HG03442 (cell line): ENCODE results near the gene CDSN.
"Not testable (repeated sequence)": the region's sequence is repeated elsewhere in the genome, so short reads cannot be mapped to it uniquely, and the experiment has no call there.

Source experiments
- ATAC-seq: cut with Tn5 transposase; IDR thresholded peaks from one replicate; pipeline ENCODE4 v1.9.1; 2021; ENCODE audit warnings: mild to moderate bottlenecking, moderate library complexity; ENCODE audit not compliant: unreplicated experiment

CDSN gene

GRCh38 chr6:31090973-31091364 lies 29.3 kb downstream of the CDSN start:
- ATAC-seq, result no peak

- no peak for ATAC-seq
These were observed 29.8 kb downstream of the CDSN start for GRCh38 chr6:31090275-31090972.

GRCh38 chr6:31087494-31088089 lies 32.7 kb downstream of the CDSN start:
- ATAC-seq, result no peak

GRCh38 chr6:31086788-31087440 lies 33.3 kb downstream of the CDSN start:
- no peak for ATAC-seq

DNA sequence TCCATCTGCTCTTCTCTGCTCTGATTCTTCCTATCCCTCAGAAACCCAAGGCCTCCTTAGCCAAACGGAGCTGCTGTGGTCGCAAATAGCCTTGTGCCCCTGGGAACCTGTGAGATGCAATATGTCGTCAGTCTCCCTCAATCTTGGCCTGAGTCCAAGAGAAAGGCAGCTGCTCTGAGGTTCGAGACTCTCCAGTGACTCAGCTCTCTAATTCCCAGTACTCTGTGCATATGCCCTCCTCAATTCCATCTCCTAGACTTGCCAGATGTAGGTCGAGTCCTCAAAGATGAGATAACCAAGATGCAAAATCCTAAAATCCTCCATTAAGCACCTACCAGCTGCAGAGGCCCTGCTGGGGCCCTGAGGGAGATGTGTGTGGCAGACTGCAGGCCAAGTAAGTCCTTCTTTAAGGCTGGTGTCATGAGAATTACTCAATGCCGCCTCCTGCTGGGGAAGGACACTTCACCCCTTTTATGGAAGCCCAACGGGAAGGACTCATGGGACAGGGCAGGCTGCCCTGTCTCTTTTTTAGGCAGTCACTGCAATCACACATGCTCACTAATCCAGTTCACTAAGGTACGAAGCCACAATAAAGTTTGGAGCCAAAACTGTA lies 36.4 kb downstream of the CDSN start:
- no peak for ATAC-seq

DNA sequence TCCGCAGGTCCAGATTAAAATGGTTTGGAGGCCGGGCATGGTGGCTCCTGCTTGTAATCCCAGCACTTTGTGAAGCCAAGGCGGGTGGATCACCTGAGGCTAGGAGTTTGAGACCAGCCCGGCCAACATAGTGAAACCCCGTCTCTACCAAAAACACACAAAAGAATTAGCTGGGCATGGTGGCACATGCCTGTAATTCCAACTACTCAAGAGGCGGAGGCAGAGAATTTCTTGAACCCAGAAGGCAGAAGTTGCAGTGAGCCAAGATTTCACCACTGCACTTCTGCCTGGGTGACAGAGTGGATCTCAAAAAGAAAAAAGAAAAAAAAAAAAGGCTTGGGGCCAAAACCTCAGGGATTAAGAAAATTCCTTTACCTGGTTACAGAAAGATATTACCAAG lies 38.4 kb downstream of the CDSN start:
- no peak for ATAC-seq

DNA sequence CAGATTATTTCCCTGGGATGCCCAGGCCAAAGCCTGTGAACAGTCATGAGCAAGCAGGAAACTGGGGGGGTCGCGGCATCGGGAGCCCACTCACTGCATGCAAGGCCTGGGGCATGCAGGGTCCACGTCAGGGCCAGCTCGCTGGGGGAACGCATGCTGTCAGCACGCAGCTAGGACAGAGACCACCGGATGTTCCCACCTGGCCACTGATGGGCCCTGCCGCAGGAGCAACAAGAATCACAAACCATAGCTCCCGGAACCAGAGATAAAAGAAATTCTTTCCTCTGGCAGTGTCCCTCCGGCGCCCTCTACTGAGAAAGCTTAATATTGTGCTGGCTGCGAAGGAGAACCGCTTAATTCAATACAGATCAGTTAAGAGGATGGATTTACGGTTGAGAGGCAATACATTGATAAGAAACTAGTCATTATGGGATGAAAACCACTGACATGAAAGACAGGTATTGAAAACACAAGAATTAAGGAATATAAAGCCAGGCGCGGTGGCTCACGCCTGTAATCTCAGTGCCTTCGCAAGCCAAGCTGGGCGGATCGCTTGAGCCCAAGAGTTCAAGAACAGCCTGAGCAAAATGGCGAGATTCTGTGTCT lies 40.5 kb downstream of the CDSN start:
- no peak for ATAC-seq

DNA sequence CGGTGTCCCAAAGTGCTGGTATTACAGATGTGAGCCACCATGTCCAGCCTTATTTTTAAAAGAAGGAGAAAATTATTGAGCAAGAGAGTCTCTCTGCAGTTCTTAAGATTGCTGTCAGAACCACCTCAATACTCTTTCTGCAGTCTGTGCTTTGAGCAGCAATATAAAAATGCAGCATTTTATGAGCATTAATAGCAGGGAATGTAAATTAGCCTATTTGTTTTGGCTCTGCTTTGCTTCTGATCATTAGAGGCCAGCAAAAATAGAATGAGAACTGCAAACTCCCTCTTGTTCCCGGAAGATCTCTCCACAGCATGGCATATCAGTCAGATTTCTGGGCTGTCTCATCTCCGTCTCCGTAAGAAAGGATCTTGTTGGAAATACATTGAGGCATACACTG lies 43.6 kb downstream of the CDSN start:
- ATAC-seq, result no peak

DNA sequence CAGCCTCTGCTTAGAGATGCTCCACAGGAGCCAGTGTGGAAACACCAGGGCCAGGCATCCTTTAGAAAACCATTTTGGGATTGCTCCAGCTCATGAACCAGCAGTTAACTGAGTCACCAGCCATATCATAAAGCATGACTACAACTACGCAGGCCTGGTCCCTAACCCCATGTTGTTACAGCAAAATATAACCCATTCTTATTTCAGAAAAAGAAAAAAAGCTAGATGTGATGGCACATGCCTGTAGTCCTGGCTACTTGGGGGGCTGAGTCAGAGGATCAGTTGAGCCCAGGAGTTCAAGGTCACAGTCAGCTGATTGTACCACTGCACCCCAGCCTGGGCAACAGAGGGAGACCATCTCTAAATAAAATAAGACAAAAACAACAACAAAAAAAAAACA lies 44.7 kb downstream of the CDSN start:
- ATAC-seq, result no peak

- no peak for ATAC-seq
These were observed 45.8 kb downstream of the CDSN start for GRCh38 chr6:31074401-31074800.

GRCh38 chr6:31070711-31071197 lies 49.5 kb downstream of the CDSN start:
- ATAC-seq, result no peak

DNA sequence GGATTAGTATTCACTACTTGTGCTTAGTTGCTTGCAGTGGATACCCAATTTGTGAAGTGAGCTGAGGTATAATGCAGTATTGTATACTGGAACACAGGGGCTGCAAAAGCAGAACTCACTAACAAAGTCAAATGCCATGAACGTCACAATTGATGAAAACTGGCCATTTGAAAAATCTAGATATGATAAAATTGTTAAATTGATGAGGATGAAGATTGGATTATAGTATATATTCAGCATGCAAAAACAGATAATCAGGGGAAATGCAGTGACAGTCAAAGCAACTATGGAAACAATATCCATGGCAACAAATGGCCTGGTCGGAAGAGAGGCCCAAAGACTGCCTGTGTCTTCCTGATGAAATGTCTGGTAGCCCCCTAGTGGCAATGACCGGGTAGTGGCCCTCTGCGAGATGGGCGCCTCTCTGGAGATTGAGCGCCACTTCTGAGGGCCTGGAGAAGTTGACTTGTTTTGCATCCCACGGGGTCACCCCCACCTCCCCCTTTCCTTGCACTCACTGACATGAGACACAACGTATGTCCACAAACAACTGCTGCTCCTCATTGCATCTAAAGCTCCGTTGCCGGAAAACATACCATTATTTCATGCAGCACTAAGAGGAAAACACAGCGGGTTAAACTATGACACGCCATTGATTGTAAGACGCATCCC lies 51.4 kb downstream of the CDSN start:
- no peak for ATAC-seq

GRCh38 chr6:31067891-31068668 lies 52.2 kb downstream of the CDSN start:
- ATAC-seq, result not testable (repeated sequence)

DNA sequence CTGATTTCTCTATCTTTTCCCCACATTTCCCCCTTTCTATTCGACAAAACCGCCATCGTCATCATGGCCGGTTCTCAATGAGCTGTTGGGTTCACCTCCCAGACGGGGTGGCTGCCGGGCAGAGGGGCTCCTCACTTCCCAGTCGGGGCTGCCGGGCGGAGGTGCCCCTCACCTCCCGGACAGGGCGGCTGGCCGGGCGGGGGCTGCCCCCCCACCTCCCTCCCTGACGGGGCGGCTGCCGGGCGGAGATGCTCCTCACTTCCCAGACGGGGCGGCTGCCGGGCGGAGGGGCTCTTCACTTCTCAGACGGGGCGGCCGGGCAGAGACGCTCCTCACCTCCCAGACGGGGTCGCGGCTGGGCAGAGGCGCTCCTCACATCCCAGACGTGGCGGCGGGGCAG lies 53.2 kb downstream of the CDSN start:
- not testable (repeated sequence) for ATAC-seq

DNA sequence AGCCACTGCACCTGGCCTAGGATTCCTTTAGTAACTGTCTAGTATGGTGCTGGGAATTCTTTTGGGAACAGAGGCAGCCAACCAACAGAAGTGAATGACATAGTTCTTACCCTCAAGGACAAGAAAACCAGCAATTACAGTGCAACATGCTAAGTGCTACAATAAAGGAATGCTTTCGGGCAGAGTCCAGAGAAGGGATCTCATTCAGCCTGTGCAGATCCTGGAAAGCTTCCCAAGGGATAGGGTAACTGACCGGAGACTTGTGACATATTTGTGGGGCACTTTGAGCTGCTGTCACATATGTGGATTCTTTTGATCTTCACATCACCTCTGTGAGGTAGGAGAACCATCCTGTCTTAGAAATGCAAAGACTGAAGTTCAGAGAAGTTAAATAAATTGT lies 54.7 kb downstream of the CDSN start:
- ATAC-seq, result no peak
